ENCODE results near the gene RBM12. TPM values are rescaled to one million over a fixed set of nuclear protein-coding genes. Genes with fewer than 3 reads are reported as not detected.
"Not testable (repeated sequence)": the region's sequence is repeated elsewhere in the genome, so short reads cannot be mapped to it uniquely, and the experiment has no call there.

Gene RBM12
- total and polyA plus RNA-seq, 7 experiments from 2014 or later = 48.9 to 122 (median 113) TPM

- peaks cover 0 to 2% (median 0%) of the 10 kb centered on the region in 11 donors for H3K9me3 Mint-ChIP-seq
- peaks cover 0 to 62% (median 5%) of the 10 kb centered on the region in 3 experiments for H3K36me3 ChIP-seq (ENCODE audit: control insufficient read depth in 2 of 3, insufficient read depth in 3 of 3, low read length in 3 of 3)
- no peak overlapping the region for H3K4me3 Mint-ChIP-seq
- ATAC-seq (no peak), DNase-seq (no peak)
- peaks cover 7 to 35% (median 23%) of the 10 kb centered on the region in 5 donors for H3K36me3 Mint-ChIP-seq
- ChIA-PET CTCF (interaction anchor here (0.7 to 0.8 kb wide), 2 partner anchors 73 to 159 kb away, joined by 3 read pairs; no protein-coding TSS in a partner anchor), POLR2A (interaction anchor here (0.7 to 1.3 kb wide), 2 partner anchors 18 to 38 kb away, joined by 3 to 5 read pairs; no protein-coding TSS in a partner anchor)
- no peaks in the 10 kb centered on the region for H3K9me3 ChIP-seq (ENCODE audit: control insufficient read depth in 2 of 3, low read length in 3 of 3)
- H3K4me1 Mint-ChIP-seq = peaks cover 0 to 3% (median 1%) of the 10 kb centered on the region in 7 donors
- no peak overlapping the region for H3K27ac Mint-ChIP-seq
- H3K4me3 ChIP-seq (ENCODE audit: low read length) = no peak overlapping the region
- no peak overlapping the region for H3K27ac ChIP-seq (ENCODE audit: low read depth, low read length)
- no peaks in the 10 kb centered on the region for H3K4me1 ChIP-seq (ENCODE audit: control insufficient read depth in 2 of 2, insufficient read depth in 2 of 2, low read length in 2 of 2)
- no peaks in the 10 kb centered on the region for H3K27me3 Mint-ChIP-seq
- no peaks in the 10 kb centered on the region for H3K27me3 ChIP-seq (ENCODE audit: control insufficient read depth in 2 of 2, insufficient read depth in 2 of 2, low read length in 2 of 2)
- intact Hi-C loops (cut with micrococcal nuclease) = no loop called here
Observed at GRCh38 chr20:35690265-35690664, 25.6 kb upstream of the RBM12 start.

- peak overlapping the region in 1 of 9 donors; percentile 38 for H3K27ac Mint-ChIP-seq
- DNase-seq; CTCF ChIA-PET; H3K9me3 ChIP-seq (ENCODE audit: control insufficient read depth in 2 of 3, low read length in 3 of 3); H3K9me3 Mint-ChIP-seq; H3K27me3 Mint-ChIP-seq; intact Hi-C loops (cut with micrococcal nuclease); POLR2A ChIA-PET; H3K27ac ChIP-seq (ENCODE audit: low read depth, low read length); H3K4me1 Mint-ChIP-seq; H3K4me1 ChIP-seq (ENCODE audit: control insufficient read depth in 2 of 2, insufficient read depth in 2 of 2, low read length in 2 of 2); H3K4me3 Mint-ChIP-seq; ATAC-seq; H3K4me3 ChIP-seq (ENCODE audit: low read length); H3K27me3 ChIP-seq (ENCODE audit: control insufficient read depth in 2 of 2, insufficient read depth in 2 of 2, low read length in 2 of 2): not testable (repeated sequence)
- peaks cover 7 to 31% (median 18%) of the 10 kb centered on the region in 5 donors for H3K36me3 Mint-ChIP-seq
- H3K36me3 ChIP-seq (ENCODE audit: control insufficient read depth in 2 of 3, insufficient read depth in 3 of 3, low read length in 3 of 3) = peaks cover 0 to 47% (median 0%) of the 10 kb centered on the region in 3 experiments
Observed at GRCh38 chr20:35686872-35687271, 22.2 kb upstream of the RBM12 start.

GRCh38 chr20:35685368-35685767 lies 20.7 kb upstream of the RBM12 start:
- intact Hi-C loops (cut with micrococcal nuclease); POLR2A ChIA-PET; H3K4me3 ChIP-seq (ENCODE audit: low read length); H3K27me3 Mint-ChIP-seq; H3K4me1 Mint-ChIP-seq; H3K4me1 ChIP-seq (ENCODE audit: control insufficient read depth in 2 of 2, insufficient read depth in 2 of 2, low read length in 2 of 2); H3K9me3 Mint-ChIP-seq; H3K4me3 Mint-ChIP-seq; DNase-seq; H3K9me3 ChIP-seq (ENCODE audit: control insufficient read depth in 2 of 3, low read length in 3 of 3); H3K27me3 ChIP-seq (ENCODE audit: control insufficient read depth in 2 of 2, insufficient read depth in 2 of 2, low read length in 2 of 2); ATAC-seq; H3K27ac ChIP-seq (ENCODE audit: low read depth, low read length): not testable (repeated sequence)
- CTCF ChIA-PET = interaction anchor here (0.5 kb wide), 1 partner anchor 121 kb away, joined by 3 read pairs; no protein-coding TSS in a partner anchor
- peaks cover 0 to 52% (median 0%) of the 10 kb centered on the region in 3 experiments for H3K36me3 ChIP-seq (ENCODE audit: control insufficient read depth in 2 of 3, insufficient read depth in 3 of 3, low read length in 3 of 3)
- Mint-ChIP-seq H3K36me3 (peaks cover 7 to 36% (median 13%) of the 10 kb centered on the region in 5 donors), H3K27ac (peak overlapping the region in 1 of 9 donors; percentile 41)

GRCh38 chr20:35681960-35682359 lies 17.3 kb upstream of the RBM12 start:
- no peaks in the 10 kb centered on the region for H3K9me3 ChIP-seq (ENCODE audit: control insufficient read depth in 2 of 3, low read length in 3 of 3)
- peaks cover 0 to 8% (median 0%) of the 10 kb centered on the region in 7 donors for H3K4me1 Mint-ChIP-seq
- H3K9me3 Mint-ChIP-seq = no peaks in the 10 kb centered on the region
- no peak overlapping the region for H3K27ac Mint-ChIP-seq
- no peaks in the 10 kb centered on the region for H3K27me3 Mint-ChIP-seq
- ATAC-seq (no peak), DNase-seq (no peak)
- H3K4me3 Mint-ChIP-seq = no peak overlapping the region
- ChIA-PET CTCF (no interaction called here), POLR2A (no interaction called here)
- H3K4me3 ChIP-seq (ENCODE audit: low read length) = no peak overlapping the region
- H3K27me3 ChIP-seq (ENCODE audit: control insufficient read depth in 2 of 2, insufficient read depth in 2 of 2, low read length in 2 of 2) = no peaks in the 10 kb centered on the region
- no peaks in the 10 kb centered on the region for H3K4me1 ChIP-seq (ENCODE audit: control insufficient read depth in 2 of 2, insufficient read depth in 2 of 2, low read length in 2 of 2)
- peaks cover 0 to 21% (median 4%) of the 10 kb centered on the region in 5 donors for H3K36me3 Mint-ChIP-seq
- peaks cover 0 to 45% (median 0%) of the 10 kb centered on the region in 3 experiments for H3K36me3 ChIP-seq (ENCODE audit: control insufficient read depth in 2 of 3, insufficient read depth in 3 of 3, low read length in 3 of 3)
- intact Hi-C loops (cut with micrococcal nuclease) = no loop called here
- H3K27ac ChIP-seq (ENCODE audit: low read depth, low read length) = no peak overlapping the region

GRCh38 chr20:35680452-35681183 lies 15.9 kb upstream of the RBM12 start:
- DNase-seq (no peak), ATAC-seq (peak; percentile 32)
- no peaks in the 10 kb centered on the region for H3K9me3 Mint-ChIP-seq
- intact Hi-C loops (cut with micrococcal nuclease) = no loop called here
- no peaks in the 10 kb centered on the region for H3K27me3 ChIP-seq (ENCODE audit: control insufficient read depth in 2 of 2, insufficient read depth in 2 of 2, low read length in 2 of 2)
- no peak overlapping the region for H3K27ac ChIP-seq (ENCODE audit: low read depth, low read length)
- H3K4me3 Mint-ChIP-seq = no peak overlapping the region
- CTCF ChIA-PET = no interaction called here
- H3K36me3 ChIP-seq (ENCODE audit: control insufficient read depth in 2 of 3, insufficient read depth in 3 of 3, low read length in 3 of 3) = peaks cover 0 to 45% (median 0%) of the 10 kb centered on the region in 3 experiments
- no peaks in the 10 kb centered on the region for H3K9me3 ChIP-seq (ENCODE audit: control insufficient read depth in 2 of 3, low read length in 3 of 3)
- peak overlapping the region in 3 of 9 donors; percentile 12 to 35 (median 32) for H3K27ac Mint-ChIP-seq
- H3K4me3 ChIP-seq (ENCODE audit: low read length) = no peak overlapping the region
- H3K4me1 ChIP-seq (ENCODE audit: control insufficient read depth in 2 of 2, insufficient read depth in 2 of 2, low read length in 2 of 2) = no peaks in the 10 kb centered on the region
- no peaks in the 10 kb centered on the region for H3K27me3 Mint-ChIP-seq
- POLR2A ChIA-PET = interaction anchor here (0.6 kb wide), 1 partner anchor 16 kb away, joined by 4 read pairs; no protein-coding TSS in a partner anchor
- peaks cover 0 to 18% (median 4%) of the 10 kb centered on the region in 5 donors for H3K36me3 Mint-ChIP-seq
- H3K4me1 Mint-ChIP-seq = peaks cover 0 to 8% (median 0%) of the 10 kb centered on the region in 7 donors

- H3K4me3 ChIP-seq (ENCODE audit: low read length) = no peak overlapping the region
- Mint-ChIP-seq H3K27ac (peak overlapping the region in 1 of 9 donors; percentile 17), H3K36me3 (peaks cover 9 to 48% (median 22%) of the 10 kb centered on the region in 5 donors), H3K4me3 (no peak overlapping the region), H3K9me3 (no peaks in the 10 kb centered on the region), H3K27me3 (no peaks in the 10 kb centered on the region), H3K4me1 (no peaks in the 10 kb centered on the region)
- H3K4me1 ChIP-seq (ENCODE audit: control insufficient read depth in 2 of 2, insufficient read depth in 2 of 2, low read length in 2 of 2) = no peaks in the 10 kb centered on the region
- H3K9me3 ChIP-seq (ENCODE audit: control insufficient read depth in 2 of 3, low read length in 3 of 3) = no peaks in the 10 kb centered on the region
- ATAC-seq (no peak), DNase-seq (no peak)
- no peaks in the 10 kb centered on the region for H3K27me3 ChIP-seq (ENCODE audit: control insufficient read depth in 2 of 2, insufficient read depth in 2 of 2, low read length in 2 of 2)
- peaks cover 0 to 73% (median 14%) of the 10 kb centered on the region in 3 experiments for H3K36me3 ChIP-seq (ENCODE audit: control insufficient read depth in 2 of 3, insufficient read depth in 3 of 3, low read length in 3 of 3)
- ChIA-PET CTCF (interaction anchor here (0.6 to 0.7 kb wide), 2 partner anchors 11 to 74 kb away, joined by 3 read pairs; partner anchors contain the start of genes CPNE1 and RBM12), POLR2A (interaction anchor here (1.0 to 1.3 kb wide), 3 partner anchors 11 to 121 kb away, joined by 3 to 6 read pairs (median 3); partner anchors contain the start of genes CPNE1 and RBM12)
- intact Hi-C loops (cut with micrococcal nuclease) = no loop called here
- no peak overlapping the region for H3K27ac ChIP-seq (ENCODE audit: low read depth, low read length)
Observed at GRCh38 chr20:35674921-35675320, 10.2 kb upstream of the RBM12 start.

Measured in naive thymus-derived CD4-positive, alpha-beta T cell (primary cell).